Subcutaneous adipose tissue (tissue), 4 donors: ENCODE results near the gene BANP. TPM values are rescaled to one million over a fixed set of nuclear protein-coding genes. Genes with fewer than 3 reads are reported as not detected.

Experiments used
- total RNA-seq, 4 donors: library from RNA; depleted of rRNA; stranded (reverse); fragments of >200 nt; gene quantifications; one replicate each; pipeline ENCODE4 v1.1.0, GENCODE V29; 2016
- TF ChIP-seq, protein P1 (sequence below): fragments of 450-650 bp; IDR thresholded peaks from one replicate; pipeline ENCODE4 v1.5.1; 2016; ENCODE audit warnings: low read depth, mild to moderate bottlenecking, control low read depth, antibody characterized with exemption, moderate library complexity

Gene BANP
- total RNA-seq, 4 donors from 2014 or later, result 12.9 to 21.1 (median 16.9) TPM

DNA sequence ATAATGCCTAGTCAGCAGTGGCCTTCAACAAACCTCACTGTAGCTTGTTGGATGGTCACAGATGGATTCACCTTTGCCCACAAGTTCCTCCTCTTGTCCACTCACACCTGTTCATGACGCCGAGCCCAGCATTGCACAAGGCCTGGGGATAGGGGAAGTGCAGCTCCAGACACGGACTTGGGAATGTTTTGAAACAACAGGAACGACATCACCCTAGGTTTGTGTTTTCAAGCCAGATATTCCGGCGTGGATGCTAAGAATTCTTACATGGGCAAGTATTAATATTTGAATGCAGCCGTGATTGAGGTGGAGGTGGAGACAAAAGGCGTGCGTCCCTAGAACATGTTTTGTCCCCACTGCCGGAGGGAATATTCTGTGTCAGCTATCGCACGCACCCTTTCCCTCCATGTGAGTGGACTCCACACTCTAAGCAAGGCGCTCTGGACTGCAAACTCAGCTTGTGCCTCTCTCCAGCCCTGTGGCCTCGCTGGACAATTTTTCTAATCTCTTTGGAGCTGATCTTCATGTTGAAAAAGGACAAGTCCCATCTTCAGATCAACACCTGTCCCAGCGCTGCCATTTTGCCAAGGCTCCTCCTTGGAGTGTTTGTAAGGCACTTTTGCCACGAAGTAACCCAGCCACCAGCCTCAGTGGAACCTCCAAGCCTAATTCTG is 2.0 kb upstream of the BANP start:
- TF ChIP-seq, protein P1, sequence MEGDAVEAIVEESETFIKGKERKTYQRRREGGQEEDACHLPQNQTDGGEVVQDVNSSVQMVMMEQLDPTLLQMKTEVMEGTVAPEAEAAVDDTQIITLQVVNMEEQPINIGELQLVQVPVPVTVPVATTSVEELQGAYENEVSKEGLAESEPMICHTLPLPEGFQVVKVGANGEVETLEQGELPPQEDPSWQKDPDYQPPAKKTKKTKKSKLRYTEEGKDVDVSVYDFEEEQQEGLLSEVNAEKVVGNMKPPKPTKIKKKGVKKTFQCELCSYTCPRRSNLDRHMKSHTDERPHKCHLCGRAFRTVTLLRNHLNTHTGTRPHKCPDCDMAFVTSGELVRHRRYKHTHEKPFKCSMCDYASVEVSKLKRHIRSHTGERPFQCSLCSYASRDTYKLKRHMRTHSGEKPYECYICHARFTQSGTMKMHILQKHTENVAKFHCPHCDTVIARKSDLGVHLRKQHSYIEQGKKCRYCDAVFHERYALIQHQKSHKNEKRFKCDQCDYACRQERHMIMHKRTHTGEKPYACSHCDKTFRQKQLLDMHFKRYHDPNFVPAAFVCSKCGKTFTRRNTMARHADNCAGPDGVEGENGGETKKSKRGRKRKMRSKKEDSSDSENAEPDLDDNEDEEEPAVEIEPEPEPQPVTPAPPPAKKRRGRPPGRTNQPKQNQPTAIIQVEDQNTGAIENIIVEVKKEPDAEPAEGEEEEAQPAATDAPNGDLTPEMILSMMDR, result no peak

DNA sequence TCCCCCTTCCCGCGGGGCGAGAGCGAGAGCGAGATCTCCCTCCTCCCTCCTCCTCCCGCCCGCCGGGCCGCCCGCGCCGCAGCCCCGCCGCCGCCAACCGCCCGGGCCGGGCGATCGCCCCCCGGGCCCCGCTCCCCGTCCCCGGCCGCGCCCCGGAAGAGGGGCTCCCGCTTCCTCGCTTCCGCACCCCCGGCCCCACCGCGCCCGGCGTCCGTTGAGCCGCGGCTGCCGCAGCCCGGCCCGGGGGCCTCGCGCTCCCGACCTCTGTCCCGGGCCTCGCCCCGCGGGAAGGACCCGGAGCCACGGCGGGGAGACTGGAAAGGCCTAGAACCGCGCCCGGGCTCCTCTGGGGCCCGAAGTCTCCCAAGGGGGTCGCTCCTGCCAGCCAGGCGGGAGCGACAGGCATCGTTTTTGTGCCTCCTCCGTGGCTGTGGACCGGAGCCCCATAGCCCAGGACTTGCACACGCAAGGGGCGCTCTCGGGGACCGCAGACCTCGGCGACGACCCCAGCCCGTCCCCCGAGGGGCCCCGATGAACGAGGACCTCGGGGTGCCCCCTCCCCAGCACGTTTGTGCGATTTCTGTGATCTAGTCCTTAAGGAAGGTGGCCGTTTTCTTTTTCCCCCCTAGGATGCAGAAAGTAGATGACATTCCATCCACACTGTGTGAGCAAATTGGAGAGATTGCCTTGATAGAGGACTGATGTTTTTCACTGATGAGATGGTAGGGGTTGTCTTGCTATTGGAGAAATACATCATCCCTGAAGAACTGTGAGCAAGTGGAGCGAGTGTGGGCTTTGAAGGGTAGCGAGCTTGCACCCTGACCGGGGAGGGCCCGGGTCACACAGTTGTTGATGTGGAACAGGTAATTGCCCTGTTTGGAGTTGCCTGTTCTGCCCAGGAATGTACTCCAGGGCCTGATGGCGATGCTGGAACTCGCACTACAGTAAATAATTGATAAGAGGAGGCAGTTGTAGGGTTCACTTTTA is 611 bp downstream of the BANP start:
- TF ChIP-seq, protein P1, result no peak

DNA sequence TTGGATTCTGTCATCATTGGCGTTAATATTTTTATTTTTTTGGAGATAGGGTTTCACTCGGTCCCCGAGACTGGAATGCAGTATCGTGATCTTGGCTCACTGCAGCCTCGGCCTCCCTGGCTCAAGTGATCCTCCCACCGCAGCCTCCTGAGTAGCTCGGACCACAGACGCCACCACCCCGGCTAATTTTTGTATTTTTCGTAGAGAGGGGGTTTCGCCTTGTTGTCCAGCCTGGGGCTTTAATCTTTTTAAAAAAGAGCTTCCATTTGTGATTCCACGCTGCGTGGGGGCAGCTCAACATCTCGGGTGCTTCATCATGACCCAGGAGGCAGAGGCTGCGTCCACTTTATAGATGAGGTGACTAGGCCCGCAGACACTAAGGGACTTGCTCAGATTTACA is 1.5 kb downstream of the BANP start:
- TF ChIP-seq, protein P1, result no peak

DNA sequence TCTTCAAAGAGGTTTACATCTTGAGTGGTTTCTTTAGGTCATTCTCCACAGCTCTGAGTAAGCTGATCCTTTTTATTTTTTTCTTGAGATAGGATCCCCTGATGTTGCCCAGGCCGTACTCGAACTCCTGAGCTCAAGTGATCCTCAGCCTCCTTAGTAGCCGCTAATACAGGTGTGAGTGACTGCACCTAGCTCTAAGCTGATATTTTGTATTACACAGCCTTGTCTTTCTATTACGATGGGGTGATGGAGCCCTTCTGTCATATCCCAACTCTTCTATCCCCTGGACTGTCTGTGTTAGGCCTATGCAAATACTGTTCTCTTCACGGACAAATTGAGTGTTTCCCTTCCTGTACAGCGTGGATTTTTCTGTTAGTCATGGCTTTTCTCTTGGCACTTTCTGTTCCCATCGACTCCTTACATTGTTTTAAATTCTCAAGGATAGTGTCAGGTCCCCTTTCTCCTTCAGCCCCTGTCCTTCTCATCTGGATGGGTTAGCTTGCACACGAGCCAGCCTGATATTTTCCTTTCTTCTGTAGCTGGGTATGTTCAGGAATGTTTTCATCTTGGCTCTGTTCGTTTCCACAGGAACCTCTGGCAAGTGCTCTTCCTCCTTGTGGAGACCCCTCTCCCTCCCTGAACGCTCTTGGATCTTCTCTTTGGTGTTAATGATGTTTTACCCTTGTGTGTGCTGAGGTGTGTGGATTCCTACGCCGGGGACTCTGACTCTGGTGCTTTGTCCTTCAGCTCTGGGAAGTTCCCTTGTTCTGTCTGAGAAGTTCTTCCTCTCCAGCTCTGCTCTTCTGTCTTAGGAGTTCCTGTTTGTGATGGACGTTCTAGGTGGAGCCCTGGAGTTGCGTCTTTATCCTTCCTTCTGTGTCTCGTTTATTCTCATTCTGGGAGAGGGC is 2.3 kb downstream of the BANP start:
- TF ChIP-seq, protein P1, result no peak

DNA sequence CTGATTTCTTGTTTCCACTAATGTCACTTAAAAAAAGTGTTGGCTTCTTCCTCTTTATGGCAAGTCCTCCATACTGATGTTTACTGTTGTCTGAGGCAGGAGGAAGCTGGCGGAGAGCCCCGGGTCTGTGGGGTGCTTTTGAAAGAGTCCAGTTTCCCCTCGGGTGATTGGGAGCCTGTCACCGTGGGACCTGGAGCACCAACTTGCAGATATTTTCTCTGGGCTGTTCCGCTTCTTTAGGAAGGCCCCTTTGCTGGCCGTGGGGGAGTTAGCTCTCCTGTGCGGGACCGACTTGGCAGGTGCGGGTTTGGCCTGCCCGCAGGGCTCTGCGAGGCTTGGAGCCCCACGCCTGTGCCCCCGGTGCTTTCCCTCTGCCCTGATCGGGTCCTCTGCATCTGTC is 3.1 kb downstream of the BANP start:
- TF ChIP-seq, protein P1, result no peak

DNA sequence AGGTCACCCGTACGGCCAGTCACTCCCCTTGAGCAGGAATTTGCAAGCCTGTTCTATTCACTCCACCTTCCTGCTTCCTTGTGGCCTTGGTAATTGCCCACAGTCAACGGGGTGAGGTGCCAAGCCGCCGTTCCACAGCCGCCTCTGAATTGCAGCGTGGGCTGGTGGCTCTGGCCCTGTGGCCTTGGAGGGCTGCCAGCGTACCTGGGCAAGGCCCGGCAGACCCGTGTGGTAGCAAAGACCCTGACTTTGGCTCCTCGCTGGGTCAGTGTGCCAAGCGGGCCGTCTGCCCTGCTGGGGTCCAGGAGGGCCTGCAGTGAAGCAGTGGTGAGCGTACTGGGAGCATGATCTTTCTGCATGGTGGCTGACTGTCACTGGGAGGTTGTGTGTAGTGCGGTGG is 3.6 kb downstream of the BANP start:
- TF ChIP-seq, protein P1, result no peak
